ENCODE data around the gene GRK3. TPM values are rescaled to one million over a fixed set of nuclear protein-coding genes. Genes with fewer than 3 reads are reported as not detected.

GRK3 gene
- total RNA-seq, 4 donors from 2014 or later = 0.64 to 5.3 (median 2.8) TPM

DNA sequence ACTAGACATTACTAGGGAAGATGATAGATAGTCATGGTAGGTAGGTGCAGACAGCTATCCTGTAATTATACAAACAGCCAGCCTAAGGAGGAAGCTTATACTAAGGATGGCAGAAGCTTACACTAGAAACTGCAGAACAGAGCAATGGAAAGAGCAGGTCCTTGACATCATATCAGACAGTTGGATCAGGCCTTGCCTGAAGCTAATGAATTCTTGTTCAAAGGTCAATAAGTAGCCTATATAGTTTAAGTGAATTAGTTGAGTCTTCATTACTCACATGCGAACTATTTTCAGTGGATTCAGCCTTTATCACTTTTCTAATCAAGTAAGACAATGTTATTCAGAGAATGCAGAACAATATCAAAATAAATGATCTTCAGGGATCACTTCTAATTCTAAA, 22.3 kb upstream of the GRK3 start:
- Histone ChIP-seq H3K27ac (no peak overlapping the region), H3K27me3 (no peaks in the 10 kb centered on the region), H3K9me3 (no peaks in the 10 kb centered on the region), H3K4me1 (no peaks in the 10 kb centered on the region), H3K4me3 (no peak overlapping the region), H3K36me3 (no peaks in the 10 kb centered on the region)
- WGBS, 2 donors = 96 to 100% methylated on average over 1 of the region's 1 CpG
- no peak for TF ChIP-seq POLR2A (IDR thresholded peaks at IDR 0.05)
- TF ChIP-seq, protein P1, sequence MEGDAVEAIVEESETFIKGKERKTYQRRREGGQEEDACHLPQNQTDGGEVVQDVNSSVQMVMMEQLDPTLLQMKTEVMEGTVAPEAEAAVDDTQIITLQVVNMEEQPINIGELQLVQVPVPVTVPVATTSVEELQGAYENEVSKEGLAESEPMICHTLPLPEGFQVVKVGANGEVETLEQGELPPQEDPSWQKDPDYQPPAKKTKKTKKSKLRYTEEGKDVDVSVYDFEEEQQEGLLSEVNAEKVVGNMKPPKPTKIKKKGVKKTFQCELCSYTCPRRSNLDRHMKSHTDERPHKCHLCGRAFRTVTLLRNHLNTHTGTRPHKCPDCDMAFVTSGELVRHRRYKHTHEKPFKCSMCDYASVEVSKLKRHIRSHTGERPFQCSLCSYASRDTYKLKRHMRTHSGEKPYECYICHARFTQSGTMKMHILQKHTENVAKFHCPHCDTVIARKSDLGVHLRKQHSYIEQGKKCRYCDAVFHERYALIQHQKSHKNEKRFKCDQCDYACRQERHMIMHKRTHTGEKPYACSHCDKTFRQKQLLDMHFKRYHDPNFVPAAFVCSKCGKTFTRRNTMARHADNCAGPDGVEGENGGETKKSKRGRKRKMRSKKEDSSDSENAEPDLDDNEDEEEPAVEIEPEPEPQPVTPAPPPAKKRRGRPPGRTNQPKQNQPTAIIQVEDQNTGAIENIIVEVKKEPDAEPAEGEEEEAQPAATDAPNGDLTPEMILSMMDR (IDR thresholded peaks at IDR 0.05) = no peak
- intact Hi-C loops (cut with DNase I) = no loop called here
- no peak for DNase-seq

DNA sequence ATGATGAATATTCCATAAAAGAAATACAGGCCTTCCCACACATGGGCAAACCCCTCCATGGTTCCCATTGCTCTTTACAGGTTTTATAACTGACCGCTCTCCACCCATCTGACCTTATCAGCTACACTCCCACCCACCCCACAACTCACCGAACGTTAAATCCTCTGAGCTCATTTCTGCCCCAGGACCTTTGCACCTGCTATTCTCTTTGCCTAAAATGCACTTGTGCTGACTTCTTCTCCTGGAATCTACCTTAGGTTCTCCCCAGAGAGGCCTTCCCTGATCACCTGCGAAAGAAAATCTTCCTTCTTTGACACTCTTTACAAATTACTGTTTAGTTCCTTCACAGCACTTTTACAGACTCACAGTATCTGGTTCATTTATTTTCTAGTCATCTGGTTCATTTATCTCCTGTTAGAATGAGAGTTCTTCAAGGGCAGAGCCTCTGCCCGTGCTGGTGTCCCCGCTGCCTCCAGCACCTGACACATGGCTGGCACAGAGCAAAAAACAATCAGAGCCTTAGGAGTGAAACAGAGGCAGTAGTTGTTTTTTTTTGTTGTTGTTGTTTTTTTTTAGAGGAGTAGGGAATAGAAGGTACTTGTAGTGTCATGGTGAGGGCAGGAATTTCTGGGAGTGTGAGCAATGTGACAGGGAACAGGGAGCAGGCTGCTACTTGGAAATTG, 21.6 kb upstream of the GRK3 start:
- no peaks in the 10 kb centered on the region for H3K9me3 ChIP-seq
- H3K27ac ChIP-seq = no peak overlapping the region
- DNase-seq = no peak
- TF ChIP-seq, protein P1 (IDR thresholded peaks at IDR 0.05) = no peak
- no peak for TF ChIP-seq POLR2A (IDR thresholded peaks at IDR 0.05)
- WGBS, 2 donors = 86 to 94% methylated on average over 6 of the region's 6 CpGs
- no peaks in the 10 kb centered on the region for H3K36me3 ChIP-seq
- H3K4me3 ChIP-seq = no peak overlapping the region
- H3K27me3 ChIP-seq = no peaks in the 10 kb centered on the region
- intact Hi-C loops (cut with DNase I) = no loop called here
- no peaks in the 10 kb centered on the region for H3K4me1 ChIP-seq

DNA sequence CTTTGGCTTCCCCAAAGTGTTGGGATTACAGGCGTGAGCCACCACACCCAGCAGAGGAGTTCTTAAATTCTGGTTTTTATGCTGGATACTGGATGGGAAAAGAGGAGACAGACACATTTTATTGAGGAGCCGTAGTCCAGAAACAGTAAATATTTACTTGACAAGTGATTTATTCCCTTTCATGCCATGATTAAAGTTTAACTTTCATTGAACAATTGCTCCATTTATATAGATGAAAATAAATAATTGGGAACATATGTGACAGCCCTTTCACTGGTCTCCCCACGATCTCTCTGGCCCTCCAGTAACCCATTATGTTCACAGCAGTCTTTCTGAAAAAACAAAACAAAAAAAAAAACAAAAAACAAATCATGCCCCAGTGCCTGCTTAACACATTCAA, 19.3 kb upstream of the GRK3 start:
- Histone ChIP-seq H3K27ac (no peak overlapping the region), H3K9me3 (no peaks in the 10 kb centered on the region), H3K36me3 (no peaks in the 10 kb centered on the region), H3K27me3 (no peaks in the 10 kb centered on the region), H3K4me3 (no peak overlapping the region), H3K4me1 (no peaks in the 10 kb centered on the region)
- intact Hi-C loops (cut with DNase I) = no loop called here
- no peak for DNase-seq
- no peak for TF ChIP-seq POLR2A (IDR thresholded peaks at IDR 0.05)
- TF ChIP-seq, protein P1 (IDR thresholded peaks at IDR 0.05) = no peak
- 58 to 69% methylated on average over 3 of the region's 3 CpGs for WGBS, 2 donors

- Histone ChIP-seq H3K4me1 (no peaks in the 10 kb centered on the region), H3K27me3 (no peaks in the 10 kb centered on the region), H3K27ac (no peak overlapping the region), H3K36me3 (no peaks in the 10 kb centered on the region), H3K9me3 (no peaks in the 10 kb centered on the region), H3K4me3 (no peak overlapping the region)
- DNase-seq = no peak
- WGBS, 2 donors = 85 to 87% methylated on average over 9 to 10 of the region's 10 CpGs
- intact Hi-C loops (cut with DNase I) = no loop called here
- TF ChIP-seq, protein P1 (IDR thresholded peaks at IDR 0.05) = no peak
- no peak for TF ChIP-seq POLR2A (IDR thresholded peaks at IDR 0.05)
These were observed 18.8 kb upstream of the GRK3 start for GRCh38 chr22:25545672-25546071.

DNA sequence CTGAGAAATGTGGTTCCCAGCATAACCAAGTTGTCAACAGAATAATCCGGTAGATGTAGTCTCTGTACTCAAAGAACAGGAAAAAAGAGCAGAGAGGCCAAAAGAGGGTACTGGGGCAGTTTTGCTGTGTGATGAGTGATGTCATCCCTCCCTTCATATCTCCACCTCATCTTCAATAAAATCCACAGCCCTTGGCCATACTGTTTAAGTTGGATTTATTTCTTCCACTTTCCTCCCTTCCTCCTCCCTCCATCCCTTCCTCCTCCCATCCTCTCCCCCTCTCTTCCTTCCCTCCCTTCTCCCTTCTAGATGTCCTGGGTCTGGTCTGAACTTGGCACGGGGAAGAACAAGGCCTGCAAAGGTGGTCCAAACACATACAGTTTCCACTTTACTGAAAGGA, 18.2 kb upstream of the GRK3 start:
- no peaks in the 10 kb centered on the region for H3K27me3 ChIP-seq
- intact Hi-C loops (cut with DNase I) = no loop called here

More for the DNA sequence above, 18.2 kb upstream of the GRK3 start:
- Histone ChIP-seq H3K4me1 (no peaks in the 10 kb centered on the region), H3K27ac (no peak overlapping the region), H3K9me3 (no peaks in the 10 kb centered on the region), H3K36me3 (no peaks in the 10 kb centered on the region), H3K4me3 (no peak overlapping the region)
- no peak for TF ChIP-seq POLR2A (IDR thresholded peaks at IDR 0.05)
- TF ChIP-seq, protein P1 (IDR thresholded peaks at IDR 0.05) = no peak
- DNase-seq = no peak
- 82 to 87% methylated on average over 2 of the region's 2 CpGs for WGBS, 2 donors
